Measurements from ENCODE around the gene BCKDK.

The BCKDK gene

GRCh38 chr16:31108035-31108793 is at the start of gene BCKDK:
Gene BCKDK, plus strand, starts transcription at chr16:31108386. Its CDS starts 838 bp downstream, at chr16:31109224.
- H3K9ac ChIP-seq: peak within 1 kb of the TSS; percentile 87
- H3K27ac ChIP-seq: peak within 1 kb of the TSS; percentile 87
- H2AFZ ChIP-seq (ENCODE audit: low read depth): peak within 1 kb of the TSS; percentile 75
- H4K20me1 ChIP-seq (ENCODE audit: insufficient read depth): no peaks in the 10 kb centered on the region
- peaks cover 21% of the 10 kb centered on the region for H3K4me1 ChIP-seq (ENCODE audit: low read depth, poor library complexity, severe bottlenecking)
- peak within 1 kb of the TSS; percentile 67 for H3K4me3 ChIP-seq (IDR thresholded peaks at IDR 0.05; ENCODE audit: insufficient read depth, low read depth, low read length)
- H3K4me2 ChIP-seq: peak within 1 kb of the TSS; percentile 98
- H3K79me2 ChIP-seq (ENCODE audit: insufficient read depth, low read depth): peaks cover 14% of the 10 kb centered on the region; the same call in 1 of the 2 replicates
- no peaks in the 10 kb centered on the region for H3K36me3 ChIP-seq (ENCODE audit: insufficient read depth)
- no peak for TF ChIP-seq CTCF (conservative IDR thresholded peaks at IDR 0.05; ENCODE audit: low read depth, low read length)
- H3K27me3 ChIP-seq (ENCODE audit: insufficient read depth, low read depth): no peaks in the 10 kb centered on the region

GRCh38 chr16:31061126-31061812 is 46.9 kb upstream of the BCKDK start:
- no peaks in the 10 kb centered on the region for H3K4me1 ChIP-seq (ENCODE audit: low read depth, poor library complexity, severe bottlenecking)
- H3K36me3 ChIP-seq (ENCODE audit: insufficient read depth): no peaks in the 10 kb centered on the region
- H3K9ac ChIP-seq: no peak overlapping the region
- H2AFZ ChIP-seq (ENCODE audit: low read depth): no peak overlapping the region
- H4K20me1 ChIP-seq (ENCODE audit: insufficient read depth): 0 out of 2 replicates have a peak, but pooled peaks cover under 1% of the 10 kb centered on the region
- no peak overlapping the region for H3K27ac ChIP-seq
- H3K4me2 ChIP-seq: no peak overlapping the region
- H3K79me2 ChIP-seq (ENCODE audit: insufficient read depth, low read depth): peaks cover 5% of the 10 kb centered on the region; the same call in 1 of the 2 replicates
- no peak overlapping the region for H3K4me3 ChIP-seq (IDR thresholded peaks at IDR 0.05; ENCODE audit: insufficient read depth, low read depth, low read length)
- no peak for TF ChIP-seq CTCF (conservative IDR thresholded peaks at IDR 0.05; ENCODE audit: low read depth, low read length)
- no peaks in the 10 kb centered on the region for H3K27me3 ChIP-seq (ENCODE audit: insufficient read depth, low read depth)

GRCh38 chr16:31061813-31062440 is 46.3 kb upstream of the BCKDK start:
- Histone ChIP-seq H3K27me3 (ENCODE audit: insufficient read depth, low read depth) (no peaks in the 10 kb centered on the region), H3K4me3 (IDR thresholded peaks at IDR 0.05; ENCODE audit: insufficient read depth, low read depth, low read length) (no peak overlapping the region), H3K79me2 (ENCODE audit: insufficient read depth, low read depth) (peaks cover 11% of the 10 kb centered on the region; the same call in 1 of the 2 replicates), H3K27ac (no peak overlapping the region), H4K20me1 (ENCODE audit: insufficient read depth) (0 out of 2 replicates have a peak, but pooled peaks cover 8% of the 10 kb centered on the region), H3K9ac (no peak overlapping the region), H3K4me1 (ENCODE audit: low read depth, poor library complexity, severe bottlenecking) (no peaks in the 10 kb centered on the region), H2AFZ (ENCODE audit: low read depth) (no peak overlapping the region), H3K4me2 (no peak overlapping the region), H3K36me3 (ENCODE audit: insufficient read depth) (no peaks in the 10 kb centered on the region)
- TF ChIP-seq CTCF (conservative IDR thresholded peaks at IDR 0.05; ENCODE audit: low read depth, low read length): no peak

- Histone ChIP-seq H2AFZ (ENCODE audit: low read depth) (no peak overlapping the region), H3K79me2 (ENCODE audit: insufficient read depth, low read depth) (peaks cover 11% of the 10 kb centered on the region; the same call in 1 of the 2 replicates), H3K4me3 (IDR thresholded peaks at IDR 0.05; ENCODE audit: insufficient read depth, low read depth, low read length) (no peak overlapping the region), H4K20me1 (ENCODE audit: insufficient read depth) (0 out of 2 replicates have a peak, but pooled peaks cover 8% of the 10 kb centered on the region), H3K27ac (no peak overlapping the region), H3K9ac (no peak overlapping the region), H3K4me2 (no peak overlapping the region), H3K36me3 (ENCODE audit: insufficient read depth) (no peaks in the 10 kb centered on the region), H3K27me3 (ENCODE audit: insufficient read depth, low read depth) (no peaks in the 10 kb centered on the region), H3K4me1 (ENCODE audit: low read depth, poor library complexity, severe bottlenecking) (no peaks in the 10 kb centered on the region)
- no peak for TF ChIP-seq CTCF (conservative IDR thresholded peaks at IDR 0.05; ENCODE audit: low read depth, low read length)
Observed at GRCh38 chr16:31063495-31063842, 44.7 kb upstream of the BCKDK start.

Data from KMS-11 (cell line).